CD4-positive, CD25-positive, alpha-beta regulatory T cell (primary cell): ENCODE results near the gene ZNF710. TPM values are rescaled to one million over a fixed set of nuclear protein-coding genes. Genes with fewer than 3 reads are reported as not detected.

Source experiments
- ATAC-seq, 2 donors: fragments of 150-1000 bp; cut with Tn5 transposase; one replicate each; pipeline ENCODE4 v1.10.0; 2021; ENCODE audit warnings: low read depth in 2 of 2, moderate number of reproducible peaks in 2 of 2, moderate library complexity in 1 of 2
- DNase-seq, 3 donors: peaks; one replicate each; pipeline versions ENCODE4 v3.0.0 to v3.0.0-alpha.2; 2012 to 2022; ENCODE audit warnings: mixed read lengths in 1 of 3
- H3K27ac ChIP-seq: one replicate; pipeline ENCODE4 v1.7.0; 2013; ENCODE audit warnings: mild to moderate bottlenecking, low read length; ENCODE audit not compliant: insufficient read depth, poor library complexity, severe bottlenecking
- H3K27me3 ChIP-seq: one replicate; pipeline ENCODE4 v1.7.0; 2013; ENCODE audit warnings: low read length; ENCODE audit not compliant: control insufficient read depth, insufficient read depth
- H3K36me3 ChIP-seq: one replicate; pipeline ENCODE4 v1.7.0; 2013; ENCODE audit warnings: mild to moderate bottlenecking, low read length, moderate library complexity; ENCODE audit not compliant: control insufficient read depth, insufficient read depth
- H3K4me1 ChIP-seq: 2 replicates; pipeline ENCODE4 v1.7.0; 2013; ENCODE audit warnings: mild to moderate bottlenecking, low read length; ENCODE audit not compliant: insufficient read depth, control insufficient read depth, poor library complexity, severe bottlenecking
- H3K4me3 ChIP-seq: one replicate; pipeline ENCODE4 v1.7.0; 2013; ENCODE audit warnings: low read depth, mild to moderate bottlenecking, low read length, moderate library complexity
- H3K9me3 ChIP-seq, 2 experiments: 1 replicate in 1 of 2; 2 replicates in 1 of 2; pipeline ENCODE4 v1.7.0; 2013; ENCODE audit warnings: low read length in 2 of 2, mild to moderate bottlenecking in 1 of 2, moderate library complexity in 1 of 2; ENCODE audit not compliant: control insufficient read depth in 2 of 2
- H3K27ac Mint-ChIP-seq, 3 donors: one replicate each; pipeline ENCODE4 v1.8.0; 2020 to 2022; ENCODE audit warnings: mild to moderate bottlenecking in 3 of 3, mixed read lengths in 3 of 3, moderate library complexity in 2 of 3
- H3K27me3 Mint-ChIP-seq: one replicate; pipeline ENCODE4 v1.8.0; 2022; ENCODE audit warnings: mild to moderate bottlenecking, mixed read lengths
- H3K36me3 Mint-ChIP-seq: one replicate; pipeline ENCODE4 v1.8.0; 2020; ENCODE audit warnings: mixed read lengths
- H3K4me1 Mint-ChIP-seq, 4 donors: one replicate each; pipeline ENCODE4 v1.8.0; 2020 to 2022; ENCODE audit warnings: mixed read lengths in 4 of 4, mild to moderate bottlenecking in 1 of 4
- H3K4me3 Mint-ChIP-seq, 4 donors: one replicate each; pipeline ENCODE4 v1.8.0; 2020 to 2022; ENCODE audit warnings: mild to moderate bottlenecking in 4 of 4, mixed read lengths in 4 of 4, moderate library complexity in 3 of 4
- H3K9me3 Mint-ChIP-seq, 7 donors: one replicate each; pipeline ENCODE4 v1.8.0; 2020 to 2022; ENCODE audit warnings: mixed read lengths in 7 of 7, mild to moderate bottlenecking in 3 of 7, moderate library complexity in 2 of 7
- polyA plus RNA-seq, 4 donors: library from polyadenylated mRNA; unstranded; fragments of 300-500 nt; fragmentation: Illumina TruSeq; gene quantifications; one replicate each; pipeline ENCODE4 v1.2.3, GENCODE V29; 2021
- total RNA-seq: library from RNA; stranded (reverse); gene quantifications from one replicate; pipeline ENCODE4 v1.2.3, GENCODE V29; 2022

The ZNF710 gene
- total and polyA plus RNA-seq, 5 donors from 2014 or later: 0.88 to 16.3 (median 2.1) TPM

DNA sequence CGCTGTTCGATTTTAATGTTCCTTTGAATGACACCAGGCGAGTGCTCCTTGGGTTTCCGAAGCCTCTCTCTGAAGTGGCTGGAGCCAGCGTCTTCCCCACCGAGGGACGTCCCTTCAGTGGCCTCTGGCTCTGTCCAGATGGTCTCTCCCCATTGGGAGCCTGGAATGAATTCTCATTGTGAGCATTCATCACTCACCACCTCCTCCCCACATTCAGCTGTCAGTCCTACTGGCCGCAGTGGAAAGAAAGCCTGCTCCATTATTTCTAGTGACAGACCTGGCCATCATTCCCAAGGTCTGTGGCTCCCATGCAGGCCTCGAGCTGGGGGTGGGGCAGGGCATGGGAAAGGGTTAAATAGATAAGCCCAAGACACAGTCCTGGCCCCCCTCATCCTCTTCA is 35.2 kb downstream of the ZNF710 start:
- H3K9me3 Mint-ChIP-seq: no peaks in the 10 kb centered on the region
- no peak for ATAC-seq
- Histone ChIP-seq H3K4me1 (peaks cover 43% of the 10 kb centered on the region), H3K36me3 (no peaks in the 10 kb centered on the region), H3K4me3 (no peak overlapping the region), H3K27ac (no peak overlapping the region), H3K27me3 (no peaks in the 10 kb centered on the region), H3K9me3 (no peaks in the 10 kb centered on the region)
- H3K4me1 Mint-ChIP-seq: peaks cover 7 to 83% (median 46%) of the 10 kb centered on the region in 4 donors
- H3K27ac Mint-ChIP-seq: peak overlapping the region in 2 of 3 donors; percentile 76 to 80
- peak overlapping the region in 1 of 4 donors; percentile 69 for H3K4me3 Mint-ChIP-seq
- no peaks in the 10 kb centered on the region for H3K36me3 Mint-ChIP-seq
- no peak for DNase-seq
- no peaks in the 10 kb centered on the region for H3K27me3 Mint-ChIP-seq

DNA sequence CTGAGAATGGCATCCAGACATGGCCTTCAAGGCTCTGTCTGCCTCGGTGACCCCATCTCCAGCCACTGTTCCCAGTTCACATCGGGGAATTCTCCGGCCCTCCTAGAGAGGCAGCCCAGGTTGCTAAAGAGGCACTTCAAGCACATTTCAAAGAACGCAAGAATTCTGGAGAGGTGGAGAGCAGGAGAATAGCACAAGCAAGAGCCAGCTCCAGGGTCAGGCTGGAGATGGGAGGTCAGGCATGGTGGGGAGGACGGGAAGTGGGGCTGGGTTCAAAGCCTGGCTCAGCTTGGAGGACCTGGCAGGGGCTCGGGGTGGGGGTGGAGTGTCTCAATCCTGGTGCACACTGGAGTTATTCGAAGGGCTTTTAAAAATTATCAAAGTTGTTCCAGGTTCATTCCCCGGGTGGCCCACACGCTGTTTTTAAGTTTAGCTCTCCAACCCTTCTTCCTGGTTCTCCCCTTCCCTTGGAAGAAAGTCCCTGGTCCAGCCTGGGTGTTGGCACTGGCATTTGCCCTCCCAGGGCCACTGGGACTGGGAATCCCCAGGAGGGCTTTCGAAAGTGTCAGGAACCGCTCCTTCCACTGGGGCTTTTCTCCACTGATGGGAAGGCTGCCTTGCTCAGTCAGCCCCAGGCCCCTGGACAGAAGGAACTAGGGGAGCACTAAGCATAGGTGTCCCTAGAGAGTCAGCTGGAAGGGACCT is 35.8 kb downstream of the ZNF710 start:
- no peaks in the 10 kb centered on the region for H3K27me3 Mint-ChIP-seq
- no peaks in the 10 kb centered on the region for H3K36me3 ChIP-seq
- ATAC-seq (no peak), DNase-seq (no peak)
- no peaks in the 10 kb centered on the region for H3K36me3 Mint-ChIP-seq
- no peaks in the 10 kb centered on the region for H3K9me3 Mint-ChIP-seq
- H3K27ac Mint-ChIP-seq: peak overlapping the region in 2 of 3 donors; percentile 80 to 86
- H3K4me1 Mint-ChIP-seq: peaks cover 7 to 77% (median 44%) of the 10 kb centered on the region in 4 donors
- H3K4me3 Mint-ChIP-seq: no peak overlapping the region
- no peaks in the 10 kb centered on the region for H3K27me3 ChIP-seq
- H3K9me3 ChIP-seq: no peaks in the 10 kb centered on the region
- peaks cover 37% of the 10 kb centered on the region for H3K4me1 ChIP-seq
- H3K4me3 ChIP-seq: no peak overlapping the region
- H3K27ac ChIP-seq: no peak overlapping the region

DNA sequence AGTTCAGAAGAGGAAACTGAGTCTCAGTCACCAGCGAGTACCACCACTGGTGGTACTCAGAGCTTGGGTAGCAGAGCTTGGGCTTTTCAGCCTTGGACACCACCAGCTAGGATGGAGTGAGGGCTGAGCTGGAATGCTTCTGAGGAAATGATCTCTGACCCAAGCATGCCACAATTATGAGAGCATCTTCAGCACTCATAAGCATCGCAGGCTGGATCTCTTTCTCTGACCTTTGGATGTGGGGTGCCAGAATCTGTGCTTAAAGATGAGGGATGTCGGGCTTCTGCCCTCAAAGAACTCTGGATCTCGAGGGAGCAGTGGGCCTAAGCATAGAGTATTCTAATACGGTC is 36.4 kb downstream of the ZNF710 start:
- no peak for DNase-seq
- Mint-ChIP-seq H3K9me3 (no peaks in the 10 kb centered on the region), H3K27me3 (no peaks in the 10 kb centered on the region), H3K27ac (peak overlapping the region; percentile 67 to 86 (median 68)), H3K4me1 (peaks cover 7 to 73% (median 44%) of the 10 kb centered on the region in 4 donors), H3K4me3 (no peak overlapping the region), H3K36me3 (no peaks in the 10 kb centered on the region)
- Histone ChIP-seq H3K9me3 (no peaks in the 10 kb centered on the region), H3K36me3 (no peaks in the 10 kb centered on the region), H3K27ac (no peak overlapping the region), H3K4me3 (no peak overlapping the region), H3K27me3 (no peaks in the 10 kb centered on the region), H3K4me1 (peaks cover 35% of the 10 kb centered on the region)
- no peak for ATAC-seq

DNA sequence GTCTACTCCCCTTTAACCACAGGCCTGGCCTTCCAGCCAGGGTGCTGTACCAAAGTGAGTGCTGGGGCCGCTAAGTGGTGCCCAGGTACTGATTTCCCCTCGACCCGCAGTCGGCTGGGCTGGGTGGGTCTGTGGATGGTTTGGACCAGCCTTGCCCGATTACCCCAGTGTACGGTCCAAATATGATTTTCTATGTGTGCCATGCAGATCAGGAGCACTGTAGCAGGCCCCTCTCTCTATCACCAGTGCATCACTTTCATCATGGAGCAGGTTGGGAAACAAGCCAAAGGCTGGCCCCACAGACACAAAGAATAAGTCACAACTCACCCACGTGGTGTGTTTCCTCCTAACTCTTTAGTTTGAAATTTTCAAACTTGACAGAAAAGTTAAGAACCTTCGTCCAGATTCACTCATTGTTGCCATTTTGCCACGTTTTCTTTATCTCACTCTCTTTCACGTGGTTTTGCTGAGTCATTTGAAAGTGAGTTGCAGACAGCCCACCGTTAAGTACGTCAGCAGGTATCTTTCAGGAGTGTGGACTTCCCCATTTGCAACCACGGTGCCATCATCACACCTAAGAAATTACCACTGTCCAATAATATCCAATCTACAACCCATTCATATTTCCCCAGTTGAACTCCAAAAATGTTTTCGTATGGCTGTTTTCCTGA is 37.0 kb downstream of the ZNF710 start:
- peak overlapping the region in 1 of 4 donors; percentile 27 for H3K4me3 Mint-ChIP-seq
- peak; percentile 51 to 67 for ATAC-seq
- DNase-seq: peak in 2 of 3 donors; percentile 54 to 77
- H3K4me1 ChIP-seq: peaks cover 35% of the 10 kb centered on the region
- no peaks in the 10 kb centered on the region for H3K27me3 ChIP-seq
- H3K27me3 Mint-ChIP-seq: no peaks in the 10 kb centered on the region
- peaks cover 7 to 68% (median 41%) of the 10 kb centered on the region in 4 donors for H3K4me1 Mint-ChIP-seq
- H3K36me3 Mint-ChIP-seq: no peaks in the 10 kb centered on the region
- H3K9me3 ChIP-seq: no peaks in the 10 kb centered on the region
- peak overlapping the region; percentile 67 to 86 (median 68) for H3K27ac Mint-ChIP-seq
- H3K36me3 ChIP-seq: no peaks in the 10 kb centered on the region
- H3K4me3 ChIP-seq: no peak overlapping the region
- peak overlapping the region; percentile 24 for H3K27ac ChIP-seq
- H3K9me3 Mint-ChIP-seq: no peaks in the 10 kb centered on the region

- Histone ChIP-seq H3K4me1 (peaks cover 32% of the 10 kb centered on the region), H3K36me3 (no peaks in the 10 kb centered on the region), H3K9me3 (no peaks in the 10 kb centered on the region), H3K27ac (peak overlapping the region; percentile 24), H3K4me3 (no peak overlapping the region), H3K27me3 (no peaks in the 10 kb centered on the region)
- Mint-ChIP-seq H3K9me3 (no peaks in the 10 kb centered on the region), H3K27me3 (no peaks in the 10 kb centered on the region), H3K27ac (peak overlapping the region in 2 of 3 donors; percentile 67 to 86), H3K4me1 (peaks cover 7 to 65% (median 37%) of the 10 kb centered on the region in 4 donors), H3K36me3 (no peaks in the 10 kb centered on the region), H3K4me3 (peak overlapping the region in 1 of 4 donors; percentile 27)
- no peak for ATAC-seq
- DNase-seq: no peak
These were observed 37.5 kb downstream of the ZNF710 start for GRCh38 chr15:90038632-90039095.

- H3K4me3 ChIP-seq: no peak overlapping the region
- peaks cover 18% of the 10 kb centered on the region for H3K4me1 ChIP-seq
- ATAC-seq (no peak), DNase-seq (no peak)
- H3K27ac ChIP-seq: no peak overlapping the region
- Mint-ChIP-seq H3K27ac (peak overlapping the region in 1 of 3 donors; percentile 24), H3K4me1 (peaks cover 7 to 55% (median 28%) of the 10 kb centered on the region in 4 donors), H3K27me3 (no peaks in the 10 kb centered on the region), H3K4me3 (no peak overlapping the region), H3K36me3 (peaks cover 2% of the 10 kb centered on the region), H3K9me3 (no peaks in the 10 kb centered on the region)
- H3K9me3 ChIP-seq: no peaks in the 10 kb centered on the region
- no peaks in the 10 kb centered on the region for H3K27me3 ChIP-seq
- no peaks in the 10 kb centered on the region for H3K36me3 ChIP-seq
These were observed 38.9 kb downstream of the ZNF710 start for GRCh38 chr15:90039996-90040395.

- peaks cover 7 to 55% (median 28%) of the 10 kb centered on the region in 4 donors for H3K4me1 Mint-ChIP-seq
These were observed 39.5 kb downstream of the ZNF710 start for GRCh38 chr15:90040618-90041017.

More at GRCh38 chr15:90040618-90041017, 39.5 kb downstream of the ZNF710 start:
- no peak overlapping the region for H3K27ac ChIP-seq
- H3K27me3 Mint-ChIP-seq: no peaks in the 10 kb centered on the region
- no peak for DNase-seq
- no peak overlapping the region for H3K4me3 ChIP-seq
- no peaks in the 10 kb centered on the region for H3K36me3 ChIP-seq
- no peak for ATAC-seq
- no peaks in the 10 kb centered on the region for H3K9me3 ChIP-seq
- H3K27ac Mint-ChIP-seq: peak overlapping the region; percentile 15 to 44 (median 40)
- no peak overlapping the region for H3K4me3 Mint-ChIP-seq
- H3K4me1 ChIP-seq: peaks cover 12% of the 10 kb centered on the region
- H3K27me3 ChIP-seq: no peaks in the 10 kb centered on the region
- peaks cover 4% of the 10 kb centered on the region for H3K36me3 Mint-ChIP-seq
- peaks cover 0 to 1% (median 0%) of the 10 kb centered on the region in 7 donors for H3K9me3 Mint-ChIP-seq
